Ishikawa (cell line): ENCODE results near the gene EIF4A3.

ENCODE experiments used
- CEBPB ChIP-seq: IDR thresholded peaks from 2 replicates; pipeline ENCODE4 v1.6.1; 2012
- CREB1 ChIP-seq: IDR thresholded peaks from 2 replicates; pipeline ENCODE4 v1.6.1; 2012; ENCODE audit warnings: low read depth
- EGR1 ChIP-seq: IDR thresholded peaks from 2 replicates; pipeline ENCODE4 v1.6.1; 2012
- EP300 ChIP-seq: IDR thresholded peaks from 2 replicates; pipeline ENCODE4 v1.6.1; 2012; ENCODE audit warnings: borderline replicate concordance
- FOXM1 ChIP-seq: IDR thresholded peaks from 2 replicates; pipeline ENCODE4 v1.6.1; 2012; ENCODE audit warnings: low read depth, borderline replicate concordance
- NFIC ChIP-seq: IDR thresholded peaks from 2 replicates; pipeline ENCODE4 v1.6.1; 2012
- RAD21 ChIP-seq: IDR thresholded peaks from 2 replicates; pipeline ENCODE4 v1.6.1; 2012; ENCODE audit warnings: low read depth
- TAF1 ChIP-seq: IDR thresholded peaks from 2 replicates; pipeline ENCODE4 v1.6.1; 2012; ENCODE audit warnings: low read depth, mild to moderate bottlenecking
- TCF12 ChIP-seq: IDR thresholded peaks from 2 replicates; pipeline ENCODE4 v1.6.1; 2012; ENCODE audit warnings: low read depth
- TEAD4 ChIP-seq: IDR thresholded peaks from 2 replicates; pipeline ENCODE4 v1.6.1; 2012
- YY1 ChIP-seq: IDR thresholded peaks from 2 replicates; pipeline ENCODE4 v1.6.1; 2012; ENCODE audit warnings: low read depth
- ZBTB7A ChIP-seq: IDR thresholded peaks from 2 replicates; pipeline ENCODE4 v1.6.1; 2012; ENCODE audit warnings: low read depth
- TF ChIP-seq, protein P1 (sequence below): IDR thresholded peaks from 2 replicates; pipeline ENCODE4 v1.6.1; 2012
- TF ChIP-seq, protein P2 (sequence below): IDR thresholded peaks from 2 replicates; pipeline ENCODE4 v1.6.1; 2012
- TF ChIP-seq, protein P3 (sequence below): IDR thresholded peaks from 2 replicates; pipeline ENCODE4 v1.6.1; 2012; ENCODE audit warnings: low read depth, mild to moderate bottlenecking

The EIF4A3 gene

DNA sequence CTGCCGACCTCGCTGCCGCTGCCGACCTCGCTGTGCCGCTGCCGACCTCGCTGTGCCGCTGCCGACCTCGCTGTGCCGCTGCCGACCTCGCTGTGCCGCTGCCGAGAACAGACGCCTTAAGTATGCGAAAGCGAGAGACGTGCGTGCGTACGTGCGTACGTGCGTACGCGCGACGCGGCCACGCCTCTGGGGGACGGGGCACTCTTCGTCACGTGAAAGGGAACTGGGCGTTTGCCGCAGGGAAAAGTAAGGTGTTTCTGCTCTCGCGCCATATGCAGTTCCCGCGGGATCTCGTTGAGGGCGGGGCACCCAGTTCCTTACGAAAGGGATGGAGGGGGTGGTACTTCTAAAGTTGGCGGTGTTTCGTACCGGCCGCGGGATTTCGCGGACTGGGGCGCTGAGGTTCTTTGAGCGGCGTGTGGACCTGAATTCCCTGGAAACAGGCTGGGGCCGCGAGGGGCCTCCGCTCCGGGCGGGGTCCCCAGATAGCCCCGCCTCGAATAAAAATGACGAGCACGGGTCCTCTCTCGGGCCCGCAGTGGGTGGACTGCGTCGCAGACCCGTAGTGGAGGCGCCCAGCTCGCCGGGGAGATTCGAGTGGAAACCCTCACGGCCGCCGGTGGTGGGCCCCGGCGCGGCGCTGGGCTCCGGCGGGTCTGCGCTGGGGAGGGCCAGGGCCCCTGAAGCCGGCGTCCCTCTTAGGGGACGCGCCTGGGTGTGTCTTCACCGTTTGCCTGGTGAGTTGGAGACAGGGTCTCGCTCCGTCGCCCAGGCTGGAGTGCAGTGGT, at the start of gene EIF4A3:
TSS of gene EIF4A3 (minus strand) at position 94 of the 788 bp plus-strand sequence. CDS start 167 bp downstream, outside the sequence.
- TF ChIP-seq, protein P1, sequence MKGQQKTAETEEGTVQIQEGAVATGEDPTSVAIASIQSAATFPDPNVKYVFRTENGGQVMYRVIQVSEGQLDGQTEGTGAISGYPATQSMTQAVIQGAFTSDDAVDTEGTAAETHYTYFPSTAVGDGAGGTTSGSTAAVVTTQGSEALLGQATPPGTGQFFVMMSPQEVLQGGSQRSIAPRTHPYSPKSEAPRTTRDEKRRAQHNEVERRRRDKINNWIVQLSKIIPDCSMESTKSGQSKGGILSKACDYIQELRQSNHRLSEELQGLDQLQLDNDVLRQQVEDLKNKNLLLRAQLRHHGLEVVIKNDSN: peak; percentile 94
- no peak for TF ChIP-seq RAD21
- peak; percentile 34; the same call in 1 of the 2 replicates for TF ChIP-seq TEAD4
- no peak for TF ChIP-seq EGR1
- TF ChIP-seq TAF1: peak; percentile 75
- no peak for TF ChIP-seq FOXM1
- TF ChIP-seq CEBPB: no peak
- TF ChIP-seq ZBTB7A: peak; percentile 43; the same call in 1 of the 2 replicates
- peak; percentile 34; the same call in 1 of the 2 replicates for TF ChIP-seq EP300
- TF ChIP-seq, protein P2, sequence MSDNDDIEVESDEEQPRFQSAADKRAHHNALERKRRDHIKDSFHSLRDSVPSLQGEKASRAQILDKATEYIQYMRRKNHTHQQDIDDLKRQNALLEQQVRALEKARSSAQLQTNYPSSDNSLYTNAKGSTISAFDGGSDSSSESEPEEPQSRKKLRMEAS: peak; percentile 64
- peak; percentile 56; the same call in 1 of the 2 replicates for TF ChIP-seq CREB1
- peak; percentile 42; the same call in 1 of the 2 replicates for TF ChIP-seq TCF12
- TF ChIP-seq NFIC: peak; percentile 36; the same call in 1 of the 2 replicates
- TF ChIP-seq, protein P3, sequence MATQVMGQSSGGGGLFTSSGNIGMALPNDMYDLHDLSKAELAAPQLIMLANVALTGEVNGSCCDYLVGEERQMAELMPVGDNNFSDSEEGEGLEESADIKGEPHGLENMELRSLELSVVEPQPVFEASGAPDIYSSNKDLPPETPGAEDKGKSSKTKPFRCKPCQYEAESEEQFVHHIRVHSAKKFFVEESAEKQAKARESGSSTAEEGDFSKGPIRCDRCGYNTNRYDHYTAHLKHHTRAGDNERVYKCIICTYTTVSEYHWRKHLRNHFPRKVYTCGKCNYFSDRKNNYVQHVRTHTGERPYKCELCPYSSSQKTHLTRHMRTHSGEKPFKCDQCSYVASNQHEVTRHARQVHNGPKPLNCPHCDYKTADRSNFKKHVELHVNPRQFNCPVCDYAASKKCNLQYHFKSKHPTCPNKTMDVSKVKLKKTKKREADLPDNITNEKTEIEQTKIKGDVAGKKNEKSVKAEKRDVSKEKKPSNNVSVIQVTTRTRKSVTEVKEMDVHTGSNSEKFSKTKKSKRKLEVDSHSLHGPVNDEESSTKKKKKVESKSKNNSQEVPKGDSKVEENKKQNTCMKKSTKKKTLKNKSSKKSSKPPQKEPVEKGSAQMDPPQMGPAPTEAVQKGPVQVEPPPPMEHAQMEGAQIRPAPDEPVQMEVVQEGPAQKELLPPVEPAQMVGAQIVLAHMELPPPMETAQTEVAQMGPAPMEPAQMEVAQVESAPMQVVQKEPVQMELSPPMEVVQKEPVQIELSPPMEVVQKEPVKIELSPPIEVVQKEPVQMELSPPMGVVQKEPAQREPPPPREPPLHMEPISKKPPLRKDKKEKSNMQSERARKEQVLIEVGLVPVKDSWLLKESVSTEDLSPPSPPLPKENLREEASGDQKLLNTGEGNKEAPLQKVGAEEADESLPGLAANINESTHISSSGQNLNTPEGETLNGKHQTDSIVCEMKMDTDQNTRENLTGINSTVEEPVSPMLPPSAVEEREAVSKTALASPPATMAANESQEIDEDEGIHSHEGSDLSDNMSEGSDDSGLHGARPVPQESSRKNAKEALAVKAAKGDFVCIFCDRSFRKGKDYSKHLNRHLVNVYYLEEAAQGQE: 0 out of 2 replicates have a peak, but pooled peaks have one; percentile 12
- no peak for TF ChIP-seq YY1

DNA sequence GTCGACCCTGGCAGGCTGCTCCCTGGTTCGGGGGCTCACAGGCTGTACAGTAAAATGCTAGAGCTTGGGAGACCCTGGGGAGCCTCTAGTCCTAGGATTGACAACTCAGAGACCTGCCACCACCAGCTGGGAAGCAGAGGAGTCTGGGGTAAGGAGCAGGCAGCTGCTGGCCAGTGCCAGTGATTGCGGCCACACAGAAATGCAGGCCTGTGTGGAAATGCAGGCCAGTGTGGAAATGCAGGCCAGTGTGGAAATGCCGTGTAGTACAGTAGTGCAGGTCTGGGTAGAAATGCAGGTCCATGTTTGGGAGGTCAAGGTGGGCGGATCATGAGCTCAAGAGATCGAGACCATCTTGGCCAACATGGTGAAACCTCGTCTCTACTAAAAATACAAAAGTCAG, 49.7 kb upstream of the EIF4A3 start:
- TF ChIP-seq FOXM1 (no peak), EP300 (no peak), NFIC (no peak), CREB1 (no peak), TAF1 (no peak), RAD21 (no peak), ZBTB7A (no peak)
- TF ChIP-seq, protein P1: no peak
- TF ChIP-seq, protein P2: no peak
- TF ChIP-seq, protein P3: no peak

DNA sequence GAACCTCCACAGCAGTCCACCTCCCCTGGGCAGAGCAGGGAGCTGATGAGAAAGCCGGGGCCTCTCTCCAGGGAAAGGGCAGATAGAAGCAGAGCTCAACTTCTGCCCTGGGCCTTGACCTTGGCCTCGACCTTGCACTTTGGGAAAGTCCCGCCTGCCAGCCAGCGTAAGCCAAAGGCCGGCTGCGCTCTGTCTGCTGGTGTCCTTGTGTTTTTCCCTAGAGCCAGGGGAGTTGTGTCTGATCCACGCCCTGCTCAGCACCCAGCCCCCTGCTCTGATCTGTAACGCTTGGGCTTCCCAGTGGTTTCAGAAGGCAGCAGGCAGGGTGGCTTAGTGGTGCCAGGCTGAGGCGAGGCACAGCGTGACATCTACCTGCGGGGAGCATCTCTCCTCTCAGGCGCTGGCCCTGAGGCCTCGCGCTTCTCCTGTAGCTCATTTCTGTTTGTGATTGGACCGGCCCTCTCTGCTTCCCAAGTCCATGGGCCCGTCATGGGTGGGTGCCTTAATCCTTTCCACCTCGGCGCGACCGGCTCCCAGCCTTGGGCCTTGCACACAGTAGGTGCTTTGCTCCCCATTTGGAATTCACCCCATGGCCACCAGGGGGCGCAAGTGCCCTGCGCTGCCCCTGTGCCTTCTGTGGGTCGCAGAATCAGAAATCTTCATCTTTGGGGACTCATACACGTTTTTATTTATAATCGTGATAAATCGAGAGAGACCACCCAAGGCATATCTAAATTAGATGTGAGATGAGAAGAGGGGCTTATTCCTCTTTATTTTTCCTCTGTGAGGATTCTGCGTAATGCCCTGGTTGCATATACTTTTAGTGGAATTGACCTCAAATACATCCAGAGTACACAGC, 49.0 kb upstream of the EIF4A3 start:
- peak; percentile 79 for TF ChIP-seq RAD21
- TF ChIP-seq, protein P1: no peak

DNA sequence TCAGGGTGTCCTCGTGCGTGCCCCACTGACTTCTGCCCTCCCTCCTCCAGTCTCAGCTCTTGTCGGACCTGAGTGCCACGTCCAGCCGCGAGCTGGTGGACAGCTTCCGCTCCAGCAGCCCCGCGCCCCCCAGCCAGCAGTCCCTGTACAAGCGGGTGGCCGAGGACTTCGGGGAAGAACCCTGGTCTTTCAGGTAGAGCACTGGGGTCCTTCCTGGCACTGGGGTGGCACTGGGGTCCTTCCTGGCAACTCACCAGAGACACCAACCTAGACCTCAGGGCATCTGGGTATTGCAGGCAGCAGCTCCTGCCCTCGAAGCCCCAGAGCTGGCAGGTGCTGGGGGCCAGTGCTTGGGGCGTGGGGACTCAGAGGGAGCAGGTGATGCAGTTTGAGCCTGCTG, 48.2 kb upstream of the EIF4A3 start:
- no peak for TF ChIP-seq ZBTB7A
- TF ChIP-seq, protein P1: no peak
- no peak for TF ChIP-seq TCF12
- TF ChIP-seq TEAD4: no peak
